WI38 (cell line): Measurements from ENCODE around the gene ELL.
A peak's percentile ranks its signal among the peaks of the same experiment; 100 is the strongest.

Experiments
- H3K4me3 ChIP-seq: 2 replicates; pipeline ENCODE4 v1.5.1; 2011; ENCODE audit warnings: low read depth, mild to moderate bottlenecking, control low read depth, low read length
- TF ChIP-seq, protein P1 (sequence below): IDR thresholded peaks from 2 replicates; pipeline ENCODE4 v1.5.1; 2012; ENCODE audit warnings: low read depth, mild to moderate bottlenecking, control low read depth, low read length

ELL gene

DNA sequence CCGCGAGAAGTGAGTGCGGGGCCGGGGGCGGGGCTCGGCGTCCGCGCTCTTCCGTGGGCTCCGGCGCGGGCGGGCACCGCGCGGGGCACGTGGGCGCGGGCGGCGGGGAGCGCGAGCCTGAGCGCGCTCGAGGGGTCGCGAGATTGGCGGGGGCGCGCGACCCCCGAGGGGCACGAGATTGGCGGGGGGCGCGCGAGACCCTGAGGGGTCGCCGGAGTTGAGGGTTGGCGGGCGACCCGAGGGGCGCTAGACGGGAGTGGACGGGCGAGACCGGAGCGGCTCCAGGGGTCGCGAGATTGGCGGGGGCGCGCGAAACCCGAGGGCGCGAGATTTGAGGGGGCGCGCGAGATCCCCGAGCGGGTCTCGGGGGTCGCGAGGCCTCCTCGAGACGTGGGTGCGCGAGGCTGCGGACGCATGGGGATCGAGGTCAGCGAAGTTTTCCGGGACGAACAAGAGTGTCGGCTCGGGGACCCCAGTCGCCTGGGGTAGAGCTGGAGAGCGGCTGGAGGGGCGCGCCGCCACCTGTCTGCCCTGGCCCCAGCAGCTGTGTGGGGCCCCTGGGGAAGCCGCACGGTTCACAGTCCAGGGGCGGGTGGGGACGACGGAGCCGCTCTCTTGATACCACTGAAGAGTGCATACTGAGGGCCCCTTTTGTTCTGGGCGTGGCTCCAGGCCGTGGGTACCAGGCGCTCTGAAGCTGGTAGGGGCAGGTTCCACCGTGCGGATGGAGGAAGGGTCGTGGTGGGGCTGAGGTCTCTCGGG lies 102.0 kb downstream of the ELL start:
- TF ChIP-seq, protein P1, sequence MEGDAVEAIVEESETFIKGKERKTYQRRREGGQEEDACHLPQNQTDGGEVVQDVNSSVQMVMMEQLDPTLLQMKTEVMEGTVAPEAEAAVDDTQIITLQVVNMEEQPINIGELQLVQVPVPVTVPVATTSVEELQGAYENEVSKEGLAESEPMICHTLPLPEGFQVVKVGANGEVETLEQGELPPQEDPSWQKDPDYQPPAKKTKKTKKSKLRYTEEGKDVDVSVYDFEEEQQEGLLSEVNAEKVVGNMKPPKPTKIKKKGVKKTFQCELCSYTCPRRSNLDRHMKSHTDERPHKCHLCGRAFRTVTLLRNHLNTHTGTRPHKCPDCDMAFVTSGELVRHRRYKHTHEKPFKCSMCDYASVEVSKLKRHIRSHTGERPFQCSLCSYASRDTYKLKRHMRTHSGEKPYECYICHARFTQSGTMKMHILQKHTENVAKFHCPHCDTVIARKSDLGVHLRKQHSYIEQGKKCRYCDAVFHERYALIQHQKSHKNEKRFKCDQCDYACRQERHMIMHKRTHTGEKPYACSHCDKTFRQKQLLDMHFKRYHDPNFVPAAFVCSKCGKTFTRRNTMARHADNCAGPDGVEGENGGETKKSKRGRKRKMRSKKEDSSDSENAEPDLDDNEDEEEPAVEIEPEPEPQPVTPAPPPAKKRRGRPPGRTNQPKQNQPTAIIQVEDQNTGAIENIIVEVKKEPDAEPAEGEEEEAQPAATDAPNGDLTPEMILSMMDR, result no peak
- peak overlapping the region; percentile 73 for H3K4me3 ChIP-seq

DNA sequence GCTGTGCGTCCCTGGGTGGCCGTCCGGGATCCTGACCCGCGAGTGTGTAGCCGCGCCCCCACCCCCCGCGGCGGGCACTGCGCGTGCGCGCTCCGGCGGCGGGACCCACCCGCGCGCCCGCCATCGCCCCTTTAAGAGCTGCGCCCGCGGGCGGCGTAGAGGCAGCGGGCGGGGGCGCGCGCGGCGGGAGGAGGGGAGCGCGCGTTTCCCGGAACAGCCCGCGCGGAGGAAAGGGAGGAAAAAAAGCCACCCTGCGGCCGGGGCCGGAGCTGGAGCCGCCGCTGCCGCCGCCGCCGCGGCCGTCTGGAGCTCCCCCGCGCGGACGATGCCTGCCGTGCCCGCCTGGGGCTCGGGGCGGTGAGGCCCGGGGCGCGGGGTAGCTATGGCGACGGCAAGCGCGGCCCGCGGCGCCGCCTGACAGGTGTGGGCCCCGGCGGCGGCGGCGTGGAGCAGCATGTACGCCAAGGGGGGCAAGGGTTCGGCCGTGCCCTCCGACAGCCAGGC lies 102.6 kb downstream of the ELL start, which contains the start of gene SSBP4:
TSS of gene SSBP4 (plus strand) at position 204 of the 504 bp plus-strand sequence. CDS start at position 455, 251 bp downstream.
- TF ChIP-seq, protein P1, result no peak
- peak within 1 kb of the TSS; percentile 73 for H3K4me3 ChIP-seq

DNA sequence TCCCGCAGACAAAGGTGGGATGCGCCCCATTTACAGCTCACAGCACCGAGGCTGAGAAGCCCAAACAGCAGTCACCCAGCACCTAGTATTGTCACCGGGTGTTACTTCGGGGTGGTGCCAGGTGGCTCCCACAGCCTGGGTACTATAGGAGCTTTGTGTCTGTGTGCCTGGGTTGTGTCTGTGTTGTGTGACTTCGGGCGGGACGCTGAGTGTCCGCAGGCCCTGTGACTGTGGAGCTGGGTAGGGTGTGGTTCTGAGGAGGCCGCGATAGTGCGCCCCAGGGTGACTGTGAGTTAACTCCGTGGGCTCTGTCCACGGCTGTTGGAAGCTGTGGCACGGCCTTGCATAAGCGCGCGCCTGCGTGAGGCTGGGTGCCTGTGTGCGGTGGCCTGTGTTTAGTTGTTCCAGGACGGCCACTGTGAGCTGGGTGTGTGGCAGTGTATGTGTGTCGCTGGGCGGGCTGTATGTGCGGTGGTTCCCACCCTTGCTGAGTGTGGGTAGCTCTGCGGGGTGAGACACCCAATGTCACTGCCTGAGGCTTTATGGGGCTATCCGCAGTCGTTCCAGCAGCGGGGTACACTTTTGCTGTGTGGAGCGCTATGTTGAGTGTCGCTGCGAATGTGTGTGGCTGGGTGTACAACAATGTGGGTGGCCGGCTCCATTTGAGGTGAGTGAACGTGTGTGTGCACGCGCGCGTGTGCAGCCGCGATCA lies 103.2 kb downstream of the ELL start:
- TF ChIP-seq, protein P1, result no peak
- H3K4me3 ChIP-seq, result peak overlapping the region; percentile 27; the same call in 1 of the 2 replicates

DNA sequence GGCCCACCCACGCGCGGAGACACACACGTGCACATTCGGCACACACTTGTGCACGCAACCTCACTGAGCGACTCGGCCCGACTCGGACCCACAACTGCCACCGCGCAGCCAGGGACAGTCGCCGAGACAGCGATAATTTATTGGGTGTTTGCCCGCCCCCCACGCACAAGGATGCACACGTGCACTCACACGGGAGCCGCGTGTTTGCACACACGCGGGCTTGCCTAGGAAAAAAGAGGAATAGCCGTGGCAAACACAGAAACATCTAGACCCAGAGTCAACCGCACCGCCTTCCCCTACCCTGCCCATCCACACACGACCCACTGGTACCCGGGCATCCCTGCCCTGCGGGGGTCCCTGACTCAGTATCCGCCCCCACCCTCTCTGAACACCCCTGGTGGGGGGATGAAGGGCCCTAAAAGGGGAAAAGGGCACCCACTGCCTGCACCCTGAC lies 103.8 kb downstream of the ELL start:
- no peak overlapping the region for H3K4me3 ChIP-seq
- TF ChIP-seq, protein P1, result no peak

DNA sequence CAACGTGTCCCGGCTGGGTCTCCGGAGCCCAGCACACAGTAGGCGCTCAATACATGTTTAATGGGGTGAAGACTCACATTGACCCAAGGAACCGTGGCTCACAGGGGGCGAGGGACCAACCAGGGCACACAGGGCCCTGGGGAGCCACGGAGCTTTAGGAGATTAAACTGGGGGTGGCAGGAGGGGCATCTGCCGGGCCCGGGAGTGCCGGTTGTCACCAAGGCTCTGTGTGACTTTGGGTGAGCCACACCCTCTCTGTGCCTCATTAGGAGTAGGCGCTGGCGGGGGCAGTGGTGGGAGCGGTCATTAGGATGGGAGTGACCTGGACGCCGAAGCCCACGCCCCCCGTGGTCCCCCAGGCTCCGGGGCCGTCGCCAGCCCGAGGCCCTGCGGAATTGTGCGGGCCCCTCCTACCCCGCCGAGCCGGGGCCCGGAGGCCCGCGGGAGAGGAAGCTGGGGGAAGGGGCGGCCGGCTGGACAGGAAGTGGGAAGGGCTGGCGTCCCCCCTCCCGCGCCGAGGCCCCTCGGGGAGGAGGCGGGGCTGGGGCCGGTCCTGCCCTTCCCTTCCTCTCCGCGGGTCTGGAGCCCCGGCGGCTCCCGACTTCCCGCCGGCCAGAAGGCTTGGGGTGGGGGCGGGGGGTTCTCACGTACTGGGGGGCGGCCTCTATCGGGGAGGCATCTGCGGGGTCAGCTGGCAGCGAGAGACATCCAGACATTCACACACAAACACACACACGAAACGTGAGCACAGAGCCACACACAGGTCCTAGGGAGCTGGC lies 104.4 kb downstream of the ELL start:
- TF ChIP-seq, protein P1, result no peak
- H3K4me3 ChIP-seq, result peak overlapping the region; percentile 50

DNA sequence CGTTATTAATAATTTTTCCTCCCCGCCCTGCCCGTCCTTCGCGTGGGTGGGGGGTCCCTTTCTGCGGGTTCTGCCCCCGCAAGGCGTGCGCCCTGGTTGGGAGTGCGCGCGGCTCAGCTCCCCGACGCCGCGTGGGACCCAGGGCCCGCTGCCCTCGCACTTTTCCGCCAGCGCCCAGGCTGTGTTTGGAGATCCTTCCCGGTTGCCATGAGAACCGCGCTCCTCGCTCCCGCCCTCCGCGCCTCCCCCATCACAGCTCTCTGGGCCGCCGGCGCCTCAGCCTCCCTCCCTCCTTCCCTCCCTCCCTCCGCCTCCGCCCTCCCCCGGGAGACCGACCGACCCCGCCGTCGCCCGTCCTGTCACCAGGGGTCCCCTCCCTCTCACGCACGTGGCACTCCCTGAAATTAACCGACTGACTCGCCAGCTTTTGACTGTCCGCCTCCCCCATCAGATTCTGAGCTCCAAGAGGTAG lies 105.1 kb downstream of the ELL start:
- TF ChIP-seq, protein P1, result no peak

More for the DNA sequence above, 105.1 kb downstream of the ELL start:
- peak overlapping the region; percentile 50 for H3K4me3 ChIP-seq
